GM19099 (cell line): Measurements from ENCODE around the gene NLRP12.

ENCODE experiments used
- POLR2A ChIP-seq: IDR thresholded peaks from 3 replicates; pipeline ENCODE4 v1.6.1; 2011; ENCODE audit warnings: low read depth; ENCODE audit not compliant: insufficient read length; ENCODE audit errors: extremely low read depth

Gene NLRP12

DNA sequence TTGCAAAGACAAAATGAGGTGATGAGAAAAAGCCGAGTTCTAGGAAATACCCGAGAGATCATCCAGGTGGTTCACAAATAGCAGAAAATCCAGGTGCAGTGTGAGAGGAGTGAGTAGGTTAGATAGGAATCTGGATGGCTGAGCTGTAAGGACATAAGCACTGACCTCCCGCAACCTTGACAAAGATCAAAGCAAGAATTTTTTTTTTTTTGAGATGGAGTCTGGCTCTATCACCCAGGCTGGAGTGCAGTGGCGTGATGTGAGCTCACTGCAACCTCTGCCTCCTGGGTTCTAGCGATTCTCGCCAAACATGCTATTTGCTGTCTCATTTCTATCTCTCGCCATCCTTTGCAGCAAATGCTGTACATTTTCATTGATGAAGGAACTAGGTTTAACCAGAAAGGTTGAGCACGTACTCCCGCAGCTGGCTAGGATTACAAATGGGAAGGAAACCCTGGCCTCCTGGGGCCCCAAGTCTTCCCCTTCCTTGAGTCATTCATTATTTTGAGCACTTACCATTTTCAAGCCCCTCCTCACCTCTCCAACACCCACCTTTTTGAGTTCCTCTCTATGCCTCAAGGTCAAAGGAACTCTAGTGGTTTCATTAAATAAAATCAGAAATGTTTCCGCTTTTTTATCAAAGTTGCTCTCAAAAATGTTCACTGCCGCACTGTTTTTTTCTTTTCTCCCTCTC, 38.8 kb downstream of the NLRP12 start:
- no peak for TF ChIP-seq POLR2A

- TF ChIP-seq POLR2A = no peak
These were observed 41.4 kb downstream of the NLRP12 start for GRCh38 chr19:53782698-53783097.

GRCh38 chr19:53780506-53780905, 43.6 kb downstream of the NLRP12 start:
- no peak for TF ChIP-seq POLR2A

DNA sequence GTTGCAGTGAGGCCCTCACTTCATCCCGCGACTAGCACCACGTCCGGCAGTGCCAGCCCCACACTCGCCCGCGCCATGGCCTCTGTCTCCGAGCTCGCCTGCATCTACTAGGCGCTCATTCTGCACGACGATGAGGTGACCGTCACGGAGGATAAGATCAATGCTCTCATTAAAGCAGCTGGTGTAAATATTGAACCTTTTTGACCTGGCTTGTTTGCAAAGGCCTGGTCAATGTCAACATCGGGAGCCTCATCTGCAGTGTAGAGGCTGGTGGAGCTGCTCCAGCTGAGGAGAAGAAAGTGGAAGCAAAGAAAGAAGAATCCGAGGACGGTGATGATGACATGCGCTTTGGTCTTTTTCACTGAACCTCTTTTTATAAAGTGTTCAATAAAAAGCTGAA, 48.6 kb downstream of the NLRP12 start:
- no peak for TF ChIP-seq POLR2A

DNA sequence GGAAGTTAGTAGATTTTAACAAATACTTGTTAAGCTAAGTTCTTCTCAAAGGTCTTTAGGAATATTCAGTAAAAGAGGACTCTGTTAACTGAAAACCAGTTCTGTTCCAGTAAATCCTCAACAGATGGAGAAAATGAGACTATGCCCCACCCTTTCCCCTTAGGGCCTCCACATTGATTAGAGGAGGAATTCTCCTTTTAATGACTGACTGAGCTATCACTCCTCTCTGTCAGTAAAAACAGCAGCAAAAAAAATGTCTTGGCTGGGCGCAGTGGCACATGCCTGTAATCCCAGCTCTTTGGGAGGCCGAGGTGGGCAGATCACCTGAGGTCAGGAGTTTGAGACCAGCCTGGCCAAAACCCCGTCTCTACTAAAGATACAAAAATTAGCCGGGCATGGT, 50.1 kb downstream of the NLRP12 start:
- TF ChIP-seq POLR2A = no peak

- TF ChIP-seq POLR2A = no peak
These were observed 51.2 kb downstream of the NLRP12 start for GRCh38 chr19:53772943-53773342.

- TF ChIP-seq POLR2A = no peak
These were observed 53.0 kb downstream of the NLRP12 start for GRCh38 chr19:53771144-53771543.

DNA sequence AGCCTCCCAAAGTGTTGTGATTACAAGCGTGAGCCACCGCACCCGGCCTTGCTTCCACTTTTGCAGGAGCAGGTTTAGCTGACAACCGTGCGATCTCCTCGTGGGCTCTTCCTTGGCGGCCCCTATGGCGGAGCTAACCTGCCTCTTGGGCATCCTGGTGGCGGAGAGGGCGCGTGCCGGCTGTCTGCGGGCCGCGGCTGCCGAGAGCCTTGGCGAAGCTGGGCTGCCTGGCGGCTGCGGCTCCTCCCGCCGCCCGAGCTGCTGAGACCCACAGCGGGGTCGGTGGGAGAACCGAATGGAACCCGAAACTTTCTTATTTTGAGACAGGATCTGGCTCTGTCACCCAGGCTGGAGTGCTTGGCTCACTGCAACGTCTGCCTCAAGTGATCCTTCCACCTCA, 55.7 kb downstream of the NLRP12 start:
- no peak for TF ChIP-seq POLR2A
